Loucy (cell line): ENCODE results near the gene SLC10A4.

Experiments used
- CTCF ChIP-seq: fragments of 200-600 bp; sonication (generic); conservative IDR thresholded peaks from 2 replicates; pipeline ENCODE4 v1.5.1; 2014; ENCODE audit warnings: mild to moderate bottlenecking, antibody characterized with exemption, low read length
- EZH2phosphoT487 ChIP-seq: fragments of 200-600 bp; IDR thresholded peaks from 2 replicates; pipeline ENCODE4 v1.6.1; 2018; ENCODE audit warnings: antibody characterized with exemption, mild to moderate bottlenecking, moderate library complexity, borderline replicate concordance

GRCh38 chr4:48475770-48476169 is 7.4 kb upstream of the SLC10A4 start:
- TF ChIP-seq CTCF (no peak), EZH2phosphoT487 (no peak)
